Pancreas (tissue), 10 donors: ENCODE measurements around the gene FAM168A. TPM values are rescaled to one million over a fixed set of nuclear protein-coding genes. Genes with fewer than 3 reads are reported as not detected.

ENCODE experiments used
- ATAC-seq, 4 donors: fragments of 200-7000 bp; cut with Tn5 transposase; one replicate each; pipeline versions ENCODE4 v1.8.0 to v1.9.1; 2020; ENCODE audit warnings: mild to moderate bottlenecking in 4 of 4, moderate library complexity in 4 of 4
- DNase-seq, 6 donors: peaks; one replicate each; pipeline ENCODE4 v3.0.0-alpha.2; 2020
- FAIRE-seq: peaks from 2 replicates; lab custom pipeline; 2012; peaks lifted over from hg19 to GRCh38; lab: Jason Lieb, UNC
- H3K27ac ChIP-seq, 4 donors: fragments of 200-600 bp; sonication (generic); 1 replicate in 3 of 4; 2 replicates in 1 of 4; pipeline versions ENCODE4 v1.5.0 to v1.8.0; 2020
- H3K27me3 ChIP-seq, 4 donors: fragments of 200-600 bp; one replicate each; pipeline ENCODE4 v1.8.0; 2021
- H3K36me3 ChIP-seq, 3 donors: fragments of 200-600 bp; sonication (generic) in 1 of 3; one replicate each; pipeline versions ENCODE4 v1.5.0 to v1.8.0; 2020 to 2021
- H3K4me1 ChIP-seq, 3 donors: fragments of 200-600 bp; one replicate each; pipeline ENCODE4 v1.8.0; 2021
- H3K4me3 ChIP-seq, 4 donors: fragments of 200-600 bp; sonication (generic) in 2 of 4; one replicate each; pipeline versions ENCODE4 v1.5.0 to v1.8.0; 2020 to 2021
- H3K9me3 ChIP-seq, 4 donors: fragments of 200-600 bp; one replicate each; pipeline ENCODE4 v1.8.0; 2021
- WGBS, 2 donors: extraction: QIAGEN DNeasy Blood & Tissue Kit; methylation state at CpG; one replicate each; pipeline ENCODE4 v1.1.7; 2013; 5-methylcytosine and 5-hydroxymethylcytosine counted together
- intact Hi-C, 3 donors: fragments of 100-400 bp; cut with DNase I; formaldehyde crosslinking; loops; one replicate each; pipeline versions ENCODE4 v1.11.1 to v1.14.2; 2022
- polyA plus RNA-seq, 2 donors: library from polyadenylated mRNA; stranded (reverse); fragments of 200-250 nt; gene quantifications; one replicate each; pipeline ENCODE4 v1.2.3, GENCODE V29; 2013
- total RNA-seq, 6 donors: library from RNA; stranded (reverse); fragmentation: NEBNext Ultra II Directional in 4 of 6; extraction: Animal tissue kit (Norgen Biotek cat#: 25700) in 4 of 6; gene quantifications; one replicate each; pipeline versions ENCODE4 v1.2.1 to v1.2.4, GENCODE V29; 2021 to 2023
- TF ChIP-seq, protein P1 (sequence below), 4 donors: fragments of 200-600 bp; sonication (generic) in 3 of 4; IDR thresholded peaks; one replicate each; pipeline versions ENCODE4 v1.5.0 to v1.8.0; 2021; ENCODE audit warnings: antibody characterized with exemption in 4 of 4
- donor health status: healthy with polysubstance abuse.
- donor health status: DM: no; HTN: no; CAD: no; lungs with moderate emphysema.
- donor health status: DM: no; HTN: no; CAD: no.
- donor health status: control.
- donor health status: control.
- donor health status: Bipolar disorder and iron deficiency.
- donor health status: DM: yes; HTN: yes; CAD: no.
- donor health status: DM: no; HTN: no; CAD: no.
- donor health status: DM: no; HTN: no; CAD: no.
- donor health status: DM: yes; HTN: yes; CAD: no.

Gene FAM168A
- total and polyA plus RNA-seq, 8 donors, result 4.9 to 22.5 (median 13.4) TPM

DNA sequence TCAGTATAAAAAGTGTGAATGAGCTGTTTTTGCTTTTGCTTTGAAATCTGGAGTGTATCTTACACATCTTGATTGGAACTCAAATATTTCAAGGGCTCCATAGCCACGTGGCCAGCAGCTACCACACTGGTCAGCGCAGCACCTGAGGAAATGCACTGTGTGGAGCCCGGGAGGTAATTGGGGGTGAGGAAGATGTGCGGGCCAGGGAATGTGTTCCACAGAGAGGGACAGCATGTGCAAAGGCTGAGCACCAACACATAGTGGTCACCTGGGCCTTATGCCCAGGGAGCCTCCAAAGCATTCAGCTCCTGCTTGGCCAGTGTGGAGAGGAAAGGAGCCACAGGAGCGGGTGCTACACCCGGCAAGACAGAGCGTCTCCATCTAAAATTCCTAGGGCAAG lies 200.9 kb downstream of the FAM168A start:
- FAIRE-seq, result no peak

DNA sequence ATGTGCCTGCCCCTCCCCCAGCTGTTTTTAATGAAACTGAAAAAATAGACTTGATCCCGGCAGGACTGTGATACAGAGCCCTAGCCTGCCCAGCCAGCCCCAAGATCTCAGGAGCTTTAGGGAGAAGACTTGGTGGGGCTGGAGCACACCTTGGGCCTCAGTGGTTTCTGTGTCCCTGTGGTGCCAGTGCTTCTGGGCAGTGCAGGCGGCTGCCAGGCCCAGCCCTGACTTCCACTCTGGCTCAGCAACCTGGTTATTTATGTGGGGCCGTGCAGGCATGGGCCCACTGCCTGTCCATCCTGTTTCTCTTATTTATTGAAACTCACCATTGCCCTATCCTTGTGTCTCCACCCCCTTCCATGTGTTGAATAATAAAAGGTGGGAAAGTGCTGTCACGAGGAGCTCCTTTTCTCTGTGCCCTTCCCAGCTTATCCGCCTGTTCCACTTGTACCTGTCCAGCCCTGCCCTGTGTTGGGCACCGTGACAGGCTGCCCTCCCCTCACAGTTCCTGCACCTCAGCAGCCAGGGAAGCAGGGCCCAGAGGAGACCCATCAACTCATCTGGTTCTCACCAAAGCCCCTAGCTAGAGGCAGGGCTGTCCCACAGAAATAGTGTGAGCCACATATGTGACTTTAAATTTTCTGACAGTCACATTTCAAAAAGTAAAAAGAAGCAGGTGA lies 201.5 kb downstream of the FAM168A start:
- Histone ChIP-seq H3K9me3 (no peaks in the 10 kb centered on the region), H3K4me1 (no peaks in the 10 kb centered on the region), H3K36me3 (no peaks in the 10 kb centered on the region), H3K27ac (no peak overlapping the region), H3K4me3 (no peak overlapping the region), H3K27me3 (no peaks in the 10 kb centered on the region)
- ATAC-seq (no peak), DNase-seq (peak in 1 of 6 donors; percentile 39), FAIRE-seq (no peak)
- TF ChIP-seq, protein P1, sequence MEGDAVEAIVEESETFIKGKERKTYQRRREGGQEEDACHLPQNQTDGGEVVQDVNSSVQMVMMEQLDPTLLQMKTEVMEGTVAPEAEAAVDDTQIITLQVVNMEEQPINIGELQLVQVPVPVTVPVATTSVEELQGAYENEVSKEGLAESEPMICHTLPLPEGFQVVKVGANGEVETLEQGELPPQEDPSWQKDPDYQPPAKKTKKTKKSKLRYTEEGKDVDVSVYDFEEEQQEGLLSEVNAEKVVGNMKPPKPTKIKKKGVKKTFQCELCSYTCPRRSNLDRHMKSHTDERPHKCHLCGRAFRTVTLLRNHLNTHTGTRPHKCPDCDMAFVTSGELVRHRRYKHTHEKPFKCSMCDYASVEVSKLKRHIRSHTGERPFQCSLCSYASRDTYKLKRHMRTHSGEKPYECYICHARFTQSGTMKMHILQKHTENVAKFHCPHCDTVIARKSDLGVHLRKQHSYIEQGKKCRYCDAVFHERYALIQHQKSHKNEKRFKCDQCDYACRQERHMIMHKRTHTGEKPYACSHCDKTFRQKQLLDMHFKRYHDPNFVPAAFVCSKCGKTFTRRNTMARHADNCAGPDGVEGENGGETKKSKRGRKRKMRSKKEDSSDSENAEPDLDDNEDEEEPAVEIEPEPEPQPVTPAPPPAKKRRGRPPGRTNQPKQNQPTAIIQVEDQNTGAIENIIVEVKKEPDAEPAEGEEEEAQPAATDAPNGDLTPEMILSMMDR (IDR thresholded peaks at IDR 0.05), result no peak
- 64 to 72% methylated on average over 6 of the region's 6 CpGs for WGBS, 2 donors
- intact Hi-C loops, result loop anchor here in 2 of 3 donors (10.0 kb wide), 2 partner anchors 102 to 258 kb away; no protein-coding TSS in a partner anchor

More for the DNA sequence above, 200.9 kb downstream of the FAM168A start:
- DNase-seq (peak in 1 of 6 donors; percentile 28), ATAC-seq (no peak)
- intact Hi-C loops, result loop anchor here in 2 of 3 donors (10.0 kb wide), 2 partner anchors 102 to 258 kb away; no protein-coding TSS in a partner anchor
- Histone ChIP-seq H3K36me3 (no peaks in the 10 kb centered on the region), H3K4me3 (no peak overlapping the region), H3K27me3 (no peaks in the 10 kb centered on the region), H3K9me3 (no peaks in the 10 kb centered on the region), H3K27ac (no peak overlapping the region), H3K4me1 (no peaks in the 10 kb centered on the region)
- 75 to 83% methylated on average over 7 of the region's 7 CpGs for WGBS, 2 donors
- TF ChIP-seq, protein P1 (IDR thresholded peaks at IDR 0.05), result no peak

DNA sequence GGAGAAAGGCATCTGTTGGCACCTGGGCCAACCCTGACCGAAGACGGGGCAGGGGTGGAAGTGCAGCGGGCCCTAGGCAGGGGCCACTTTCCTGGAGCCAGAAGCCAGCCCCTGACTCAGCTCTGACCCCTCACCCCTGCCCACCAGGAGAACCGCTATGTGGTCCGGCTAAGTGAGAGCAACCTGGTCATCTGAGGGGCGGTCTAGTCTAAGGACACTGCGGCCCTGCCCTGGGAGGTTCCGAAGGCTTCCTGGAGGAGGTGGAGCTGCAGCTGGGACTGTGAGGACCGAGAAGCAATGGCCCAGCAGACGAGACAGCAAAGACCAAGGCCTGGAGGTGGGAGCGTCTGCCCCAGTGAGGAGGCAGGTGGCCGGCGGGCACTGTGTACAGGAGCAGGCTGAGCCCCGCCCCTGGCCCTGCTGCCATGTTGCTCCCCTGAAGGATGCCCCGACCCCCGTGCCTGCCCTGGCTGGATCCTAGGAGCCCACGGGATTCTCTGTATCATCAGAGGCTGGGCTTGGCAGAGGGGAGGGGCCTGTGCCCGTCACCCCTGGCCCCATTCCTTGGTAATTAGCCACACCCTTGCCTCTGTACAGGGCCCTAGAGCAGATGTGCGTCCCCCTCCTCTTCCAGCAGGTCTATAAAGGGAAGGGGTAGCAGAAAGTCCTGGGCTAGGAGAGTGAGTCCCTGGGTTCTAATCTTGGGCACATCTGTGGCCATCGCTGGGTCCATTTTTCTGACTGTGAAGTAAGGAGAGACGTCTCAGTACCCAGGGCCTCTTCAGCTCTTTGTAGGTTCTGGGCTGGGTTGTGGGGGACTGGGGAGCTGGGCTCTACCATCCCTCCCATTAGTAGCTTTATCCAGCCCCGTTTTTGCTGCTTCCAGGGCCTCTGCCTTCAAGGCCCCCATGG lies 202.4 kb downstream of the FAM168A start:
- DNase-seq, result peak in 2 of 6 donors; percentile 51 to 69
- no peaks in the 10 kb centered on the region for H3K27me3 ChIP-seq
- no peak overlapping the region for H3K27ac ChIP-seq
- no peak for FAIRE-seq
- H3K4me3 ChIP-seq, result no peak overlapping the region
- H3K9me3 ChIP-seq, result no peaks in the 10 kb centered on the region
- WGBS, 2 donors, result 73 to 81% methylated on average over 22 of the region's 22 CpGs
- H3K4me1 ChIP-seq, result no peaks in the 10 kb centered on the region
- TF ChIP-seq, protein P1 (IDR thresholded peaks at IDR 0.05), result no peak
- ATAC-seq, result no peak
- no peaks in the 10 kb centered on the region for H3K36me3 ChIP-seq
- intact Hi-C loops, result loop anchor here in 2 of 3 donors (10.0 kb wide), 2 partner anchors 101 to 259 kb away; no protein-coding TSS in a partner anchor

DNA sequence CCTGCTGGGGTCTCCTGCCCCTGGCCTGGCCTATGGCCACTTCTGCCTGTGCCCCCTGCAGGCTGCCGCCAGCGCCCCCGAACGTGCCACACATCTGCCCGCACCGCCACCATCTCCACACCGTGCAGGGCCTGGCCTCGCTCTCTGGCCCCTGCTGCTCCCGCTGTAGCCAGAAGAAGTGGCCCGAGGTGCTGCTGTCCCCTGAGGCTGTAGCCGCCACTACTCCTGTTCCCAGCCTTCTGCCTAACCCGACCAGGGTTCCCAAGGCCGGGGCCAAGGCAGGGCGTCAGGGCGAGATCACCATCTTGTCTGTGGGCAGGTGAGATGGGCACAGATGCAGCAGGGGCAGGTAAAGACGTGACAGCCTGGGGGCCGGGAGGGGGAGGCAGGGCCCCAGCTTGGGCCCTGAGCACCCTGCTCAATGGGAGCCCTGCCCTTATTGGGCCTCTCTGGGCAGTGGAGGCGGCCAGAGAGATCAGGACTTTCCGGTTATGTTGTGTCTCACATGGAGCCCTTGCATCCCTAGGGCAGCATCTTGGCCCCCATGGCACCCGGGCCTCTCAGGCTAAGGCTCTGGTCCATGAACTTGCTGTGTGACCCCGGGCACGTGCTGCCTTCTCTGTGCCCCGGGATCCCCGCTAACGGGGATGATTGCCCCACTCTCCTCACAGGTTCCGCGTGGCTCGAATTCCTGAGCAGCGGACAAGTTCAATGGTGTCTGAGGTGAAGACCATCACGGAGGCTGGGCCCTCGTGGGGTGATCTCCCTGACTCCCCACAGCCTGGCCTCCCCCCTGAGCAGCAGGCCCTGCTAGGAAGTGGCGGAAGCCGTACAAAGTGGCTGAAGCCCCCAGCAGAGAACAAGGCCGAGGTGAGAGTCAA lies 203.3 kb downstream of the FAM168A start:
- peak in 2 of 6 donors; percentile 52 to 72 for DNase-seq
- ATAC-seq, result no peak
- H3K27me3 ChIP-seq, result no peaks in the 10 kb centered on the region
- intact Hi-C loops, result loop anchor here in 2 of 3 donors (5.0 to 10.0 kb wide), 4 partner anchors 37 to 260 kb away; no protein-coding TSS in a partner anchor
- H3K27ac ChIP-seq, result no peak overlapping the region
- no peaks in the 10 kb centered on the region for H3K9me3 ChIP-seq
- H3K36me3 ChIP-seq, result no peaks in the 10 kb centered on the region
- WGBS, 2 donors, result 84 to 89% methylated on average over 34 of the region's 34 CpGs
- no peaks in the 10 kb centered on the region for H3K4me1 ChIP-seq
- FAIRE-seq, result no peak
- no peak overlapping the region for H3K4me3 ChIP-seq
- TF ChIP-seq, protein P1 (IDR thresholded peaks at IDR 0.05), result no peak
